G401.6 (cell line): Measurements from ENCODE around the gene SLC37A1.
"Not testable (repeated sequence)": the region's sequence is repeated elsewhere in the genome, so short reads cannot be mapped to it uniquely, and the experiment has no call there.

Experiments
- FAIRE-seq: peaks from 2 replicates; lab custom pipeline; 2012; peaks lifted over from hg19 to GRCh38; lab: Jason Lieb, UNC

The SLC37A1 gene

GRCh38 chr21:42596657-42597056 lies 83.0 kb downstream of the SLC37A1 start:
- FAIRE-seq: no peak

- no peak for FAIRE-seq
Observed at GRCh38 chr21:42597487-42598158, 84.0 kb downstream of the SLC37A1 start.

DNA sequence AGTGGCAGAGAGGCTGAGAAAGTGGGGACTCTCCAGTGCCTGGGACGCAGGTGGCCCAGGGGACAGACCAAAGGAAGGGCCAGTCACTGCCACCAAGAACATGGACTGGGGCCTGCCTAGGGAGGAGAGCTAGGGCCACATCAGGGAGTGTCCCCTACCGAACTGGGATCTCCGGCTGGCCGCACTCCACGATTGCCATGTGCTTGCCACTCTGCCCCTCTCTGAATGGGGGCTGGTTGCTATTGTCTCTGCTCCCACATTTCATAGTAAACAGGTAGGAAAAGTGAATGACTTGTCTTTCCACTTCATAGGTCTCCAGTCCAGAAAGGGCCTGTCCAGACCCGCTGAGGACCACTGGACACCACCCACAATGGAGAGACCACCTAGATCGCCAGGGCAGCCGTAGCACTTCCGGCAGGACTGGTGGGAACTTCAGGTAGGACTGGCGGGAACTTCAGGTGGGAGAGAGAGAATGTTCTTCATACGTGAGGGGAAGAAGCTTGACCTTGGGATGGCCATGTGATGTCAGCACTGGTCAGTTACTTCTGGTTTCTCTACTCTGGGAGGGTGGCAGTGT lies 84.6 kb downstream of the SLC37A1 start:
- FAIRE-seq: no peak

- no peak for FAIRE-seq
Observed at GRCh38 chr21:42599486-42599885, 85.8 kb downstream of the SLC37A1 start.

DNA sequence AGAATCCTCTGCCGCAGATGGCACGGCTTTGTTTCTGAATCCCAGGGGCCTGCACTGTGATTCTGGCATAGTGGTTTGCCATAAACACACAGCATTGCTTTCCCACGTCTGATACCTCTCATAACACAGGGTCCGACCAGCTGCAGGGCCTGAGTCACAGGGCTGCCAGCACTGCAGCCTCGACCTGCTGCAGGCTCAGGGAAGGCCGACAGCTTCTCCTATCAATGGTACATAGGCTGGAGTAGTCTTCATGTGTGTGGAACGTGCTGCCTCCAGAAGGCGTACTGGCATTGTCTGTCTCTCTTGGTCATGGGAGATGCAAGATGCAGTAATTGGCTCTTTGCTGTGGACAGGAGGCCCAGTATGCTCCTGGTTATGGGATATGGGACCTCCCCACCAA lies 86.3 kb downstream of the SLC37A1 start:
- no peak for FAIRE-seq

- FAIRE-seq: no peak
Observed at GRCh38 chr21:42601656-42602055, 88.0 kb downstream of the SLC37A1 start.

DNA sequence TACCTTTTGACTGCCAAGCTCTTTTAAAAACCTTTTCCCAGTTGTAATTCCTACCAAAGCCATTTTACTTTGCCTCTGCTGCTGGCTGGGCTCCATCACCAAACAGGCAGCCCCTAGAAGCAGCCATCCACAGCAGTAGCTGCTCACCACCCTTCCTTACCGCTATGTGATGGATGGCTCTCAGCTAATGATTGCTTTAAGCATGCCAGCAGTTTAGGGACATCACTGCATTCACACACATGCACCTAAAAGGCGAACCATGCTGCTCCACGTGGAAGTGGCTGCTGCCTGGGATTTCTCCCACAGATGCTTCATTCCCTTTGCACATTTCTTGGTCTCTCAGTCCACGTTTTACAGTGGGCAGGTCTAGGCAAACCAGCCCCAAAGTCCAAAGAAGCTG lies 93.5 kb downstream of the SLC37A1 start:
- FAIRE-seq: no peak

GRCh38 chr21:42607525-42608102 lies 94.0 kb downstream of the SLC37A1 start:
- FAIRE-seq: no peak

GRCh38 chr21:42608446-42608845 lies 94.8 kb downstream of the SLC37A1 start:
- FAIRE-seq: no peak

DNA sequence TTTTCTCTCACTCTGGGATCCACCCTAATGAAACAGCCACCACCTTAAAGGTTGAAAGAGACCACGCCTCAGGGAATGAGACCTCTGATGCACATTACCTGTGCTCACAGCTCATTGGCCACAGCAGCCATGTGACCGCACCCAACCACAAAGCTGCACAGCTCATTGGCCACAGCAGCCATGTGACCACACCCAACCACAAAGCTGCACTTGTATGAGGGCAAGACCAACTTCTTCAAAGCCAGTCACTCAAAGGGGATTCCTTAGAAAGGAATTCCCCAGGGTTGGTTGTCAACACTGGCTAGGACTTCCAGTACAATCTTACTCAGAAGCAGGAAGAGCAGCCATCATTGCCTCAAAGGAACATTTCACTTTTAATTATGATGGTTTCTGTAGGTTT lies 96.2 kb downstream of the SLC37A1 start:
- no peak for FAIRE-seq

- no peak for FAIRE-seq
Observed at GRCh38 chr21:42611852-42612251, 98.2 kb downstream of the SLC37A1 start.

- FAIRE-seq: no peak
Observed at GRCh38 chr21:42612390-42612789, 98.7 kb downstream of the SLC37A1 start.

DNA sequence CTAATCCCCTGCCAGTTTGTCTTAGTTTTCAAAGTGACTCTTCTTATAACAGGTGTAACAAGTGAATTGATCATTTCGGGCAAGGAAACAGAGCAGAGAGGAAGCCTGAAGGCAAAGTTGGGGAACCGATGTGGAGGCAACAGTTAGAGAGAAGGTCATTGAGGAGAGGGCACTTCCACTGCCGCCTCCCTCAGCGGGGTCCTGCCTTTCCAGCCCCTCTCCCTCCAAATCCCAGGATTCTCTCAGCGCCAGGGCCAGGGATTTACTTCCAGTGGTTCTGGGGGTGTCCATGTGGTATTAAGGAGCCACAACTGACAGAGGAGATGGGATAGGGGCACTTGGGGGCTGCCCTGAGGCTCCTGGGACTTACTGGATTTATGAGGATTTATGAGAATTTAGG lies 100.1 kb downstream of the SLC37A1 start:
- no peak for FAIRE-seq

DNA sequence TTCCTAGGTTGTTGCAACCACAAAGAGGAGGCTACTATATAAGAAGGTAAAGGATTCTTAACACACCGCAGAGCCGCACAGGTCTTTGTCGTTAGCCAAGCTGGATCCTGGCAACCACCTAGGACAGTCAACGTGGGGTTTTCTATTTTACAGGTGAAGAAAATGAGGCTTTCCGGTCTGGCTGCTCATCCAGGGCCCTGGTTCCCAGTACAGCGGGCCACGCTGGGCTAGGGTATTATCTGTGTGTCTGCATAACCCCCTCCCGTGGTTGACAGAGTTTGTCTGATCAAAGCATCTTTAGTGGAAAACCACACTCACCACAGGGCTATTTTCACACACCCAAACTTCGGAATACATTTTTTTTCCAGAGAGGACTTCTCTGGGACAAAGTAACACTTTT lies 100.7 kb downstream of the SLC37A1 start:
- no peak for FAIRE-seq

DNA sequence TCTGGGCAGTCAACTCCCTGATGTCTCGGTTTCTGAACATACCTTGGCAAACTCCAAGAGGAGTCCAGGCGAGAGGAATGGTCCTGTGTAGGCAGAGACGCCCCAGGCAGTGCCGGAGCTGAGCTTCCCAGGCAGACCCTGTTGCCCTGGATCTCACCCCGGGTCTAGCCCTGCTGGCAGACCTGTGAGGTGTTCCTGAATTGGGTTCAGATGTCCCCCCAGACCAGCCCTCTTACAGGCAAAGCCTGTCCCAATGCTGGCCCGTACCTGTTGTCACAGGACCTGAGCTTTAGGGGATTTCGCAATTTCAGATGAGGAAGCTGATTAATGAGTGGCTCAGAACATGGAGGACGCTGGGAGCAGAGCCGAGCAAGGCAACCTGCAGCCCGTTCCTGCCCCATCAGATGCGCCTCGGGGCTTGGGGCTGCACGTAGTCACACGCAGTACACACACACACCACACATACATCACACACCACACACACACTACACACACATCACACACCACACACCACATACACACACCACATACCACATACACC lies 101.2 kb downstream of the SLC37A1 start:
- no peak for FAIRE-seq

- FAIRE-seq: not testable (repeated sequence)
Observed at GRCh38 chr21:42615377-42615776, 101.7 kb downstream of the SLC37A1 start.

GRCh38 chr21:42615924-42616323 lies 102.3 kb downstream of the SLC37A1 start:
- FAIRE-seq: no peak

GRCh38 chr21:42616446-42616845 lies 102.8 kb downstream of the SLC37A1 start:
- no peak for FAIRE-seq

DNA sequence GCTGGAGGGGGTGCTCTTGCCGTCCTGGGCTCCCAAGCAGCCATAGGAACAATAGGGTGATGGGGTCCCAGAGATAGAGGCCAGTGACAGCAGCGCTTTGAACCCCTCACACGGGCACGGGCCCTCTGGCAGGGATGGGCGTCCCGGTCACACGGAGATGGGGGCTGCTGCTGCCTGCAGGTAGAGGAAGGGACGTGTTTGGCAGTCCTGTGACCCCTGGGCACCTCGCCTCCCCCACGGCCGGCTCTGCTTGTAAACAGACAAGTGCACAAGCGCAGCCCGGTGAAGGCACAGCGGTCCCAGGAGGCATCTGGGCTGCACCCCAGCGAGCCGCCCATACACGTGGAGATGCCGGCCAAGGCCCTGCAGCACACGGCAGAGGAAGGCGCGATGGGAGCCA lies 103.3 kb downstream of the SLC37A1 start:
- FAIRE-seq: no peak

GRCh38 chr21:42617486-42617885 lies 103.8 kb downstream of the SLC37A1 start:
- no peak for FAIRE-seq

- no peak for FAIRE-seq
Observed at GRCh38 chr21:42618707-42619102, 105.1 kb downstream of the SLC37A1 start.

GRCh38 chr21:42619166-42619565 lies 105.5 kb downstream of the SLC37A1 start:
- no peak for FAIRE-seq

DNA sequence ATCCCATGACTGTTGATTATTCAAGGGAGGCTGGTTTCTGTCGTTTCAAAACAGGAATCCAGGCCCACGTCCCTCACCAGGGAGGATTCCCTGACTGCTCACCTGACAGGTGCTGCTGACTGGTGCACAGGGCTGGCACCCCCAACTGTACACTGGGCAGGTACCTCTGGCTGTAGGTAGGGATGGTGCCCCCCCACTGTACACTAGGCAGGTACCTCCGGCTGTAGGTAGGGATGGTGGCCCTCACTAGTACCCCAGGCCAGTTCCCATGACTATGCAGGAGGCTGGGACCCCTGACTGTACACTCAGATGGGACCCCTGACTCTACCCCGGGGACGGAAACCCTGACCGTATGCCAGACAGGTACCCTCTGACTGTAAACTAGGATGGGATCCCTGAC lies 106.2 kb downstream of the SLC37A1 start:
- no peak for FAIRE-seq
